OCI-LY1 (cell line): Measurements from ENCODE around the gene MYO3B.
A peak's percentile ranks its signal among the peaks of the same experiment; 100 is the strongest.

Source experiments
- H2AFZ ChIP-seq: fragments of 200-600 bp; sonication (generic), shearing (Covaris generic); 2 replicates; pipeline ENCODE4 v1.6.0; 2014; ENCODE audit warnings: antibody characterized with exemption, mild to moderate bottlenecking, low read length
- H3F3A ChIP-seq: fragments of 200-600 bp; sonication (generic), shearing (Covaris generic); 2 replicates; pipeline ENCODE4 v1.6.0; 2014; ENCODE audit warnings: mild to moderate bottlenecking, antibody characterized with exemption, low read length, moderate library complexity; ENCODE audit not compliant: insufficient read depth
- H3K27ac ChIP-seq: fragments of 200-600 bp; sonication (generic); 2 replicates; pipeline ENCODE4 v1.5.1; 2014; ENCODE audit warnings: low read length, mixed run types, mild to moderate bottlenecking, low read depth; ENCODE audit not compliant: poor library complexity, severe bottlenecking
- H3K27me3 ChIP-seq: fragments of 200-600 bp; sonication (generic); 2 replicates; pipeline ENCODE4 v1.6.0; 2014; ENCODE audit warnings: antibody characterized with exemption, mild to moderate bottlenecking, low read length, moderate library complexity; ENCODE audit not compliant: insufficient read depth
- H3K36me3 ChIP-seq: fragments of 200-600 bp; sonication (generic); 2 replicates; pipeline ENCODE4 v1.6.1; 2014; ENCODE audit warnings: mild to moderate bottlenecking, antibody characterized with exemption, low read length, moderate library complexity, mixed read lengths; ENCODE audit not compliant: insufficient read depth
- H3K4me1 ChIP-seq: fragments of 200-600 bp; sonication (generic); 2 replicates; pipeline ENCODE4 v1.5.1; 2014; ENCODE audit warnings: mild to moderate bottlenecking, low read length, moderate library complexity; ENCODE audit not compliant: insufficient read depth, severe bottlenecking
- H3K4me2 ChIP-seq: fragments of 200-600 bp; sonication (generic), shearing (Covaris generic); 2 replicates; pipeline ENCODE4 v1.6.1; 2014; ENCODE audit warnings: low read length
- H3K4me3 ChIP-seq: fragments of 200-600 bp; sonication (generic); 2 replicates; pipeline ENCODE4 v1.5.1; 2014; ENCODE audit warnings: low read length, low read depth, mild to moderate bottlenecking, mixed read lengths; ENCODE audit not compliant: poor library complexity, severe bottlenecking
- H3K79me2 ChIP-seq: fragments of 200-600 bp; shearing (Covaris generic); 2 replicates; pipeline ENCODE4 v1.6.1; 2016; ENCODE audit warnings: mixed run types, low read length, mixed read lengths; ENCODE audit not compliant: insufficient read depth
- H3K9ac ChIP-seq: fragments of 200-600 bp; sonication (generic), shearing (Covaris generic); 2 replicates; pipeline ENCODE4 v1.6.1; 2014; ENCODE audit warnings: mild to moderate bottlenecking, low read length, mixed read lengths
- H3K9me2 ChIP-seq: fragments of 200-600 bp; sonication (generic), shearing (Covaris generic); 2 replicates; pipeline ENCODE4 v1.6.1; 2014; ENCODE audit warnings: low read depth, mild to moderate bottlenecking, low read length, mixed read lengths
- H3K9me3 ChIP-seq: fragments of 200-600 bp; shearing (Covaris generic); 2 replicates; pipeline ENCODE4 v1.6.1; 2014; ENCODE audit warnings: low read length, mixed read lengths
- H4K20me1 ChIP-seq: fragments of 200-600 bp; sonication (generic), shearing (Covaris generic); 2 replicates; pipeline ENCODE4 v1.6.0; 2016; ENCODE audit warnings: mild to moderate bottlenecking, low read length; ENCODE audit not compliant: insufficient read depth
- CTCF ChIP-seq: fragments of 200-600 bp; sonication (generic), shearing (Covaris generic); IDR thresholded peaks from 2 replicates; pipeline ENCODE4 v1.5.1; 2017; ENCODE audit warnings: mild to moderate bottlenecking, antibody characterized with exemption, low read length, moderate library complexity, mixed read lengths
- EZH2 ChIP-seq: fragments of 200-600 bp; sonication (generic), shearing (Covaris generic); IDR thresholded peaks from 2 replicates; pipeline ENCODE4 v1.8.0; 2017; ENCODE audit warnings: borderline replicate concordance, mixed run types, mild to moderate bottlenecking, antibody characterized with exemption, low read length, moderate library complexity, mixed read lengths

The MYO3B gene

GRCh38 chr2:170222298-170222697 is 44.4 kb downstream of the MYO3B start:
- H3K4me2 ChIP-seq = no peak overlapping the region
- H3F3A ChIP-seq = no peaks in the 10 kb centered on the region
- TF ChIP-seq EZH2 (no peak), CTCF (no peak)
- no peak overlapping the region for H3K4me3 ChIP-seq
- no peaks in the 10 kb centered on the region for H3K27me3 ChIP-seq
- H3K27ac ChIP-seq = peak overlapping the region; percentile 68
- H3K9ac ChIP-seq = no peak overlapping the region
- no peaks in the 10 kb centered on the region for H4K20me1 ChIP-seq
- H2AFZ ChIP-seq = no peak overlapping the region
- 0 out of 2 replicates have a peak, but pooled peaks cover under 1% of the 10 kb centered on the region for H3K36me3 ChIP-seq
- H3K4me1 ChIP-seq = peaks cover 74% of the 10 kb centered on the region
- H3K79me2 ChIP-seq = no peaks in the 10 kb centered on the region
- no peaks in the 10 kb centered on the region for H3K9me3 ChIP-seq
- H3K9me2 ChIP-seq = no peaks in the 10 kb centered on the region

DNA sequence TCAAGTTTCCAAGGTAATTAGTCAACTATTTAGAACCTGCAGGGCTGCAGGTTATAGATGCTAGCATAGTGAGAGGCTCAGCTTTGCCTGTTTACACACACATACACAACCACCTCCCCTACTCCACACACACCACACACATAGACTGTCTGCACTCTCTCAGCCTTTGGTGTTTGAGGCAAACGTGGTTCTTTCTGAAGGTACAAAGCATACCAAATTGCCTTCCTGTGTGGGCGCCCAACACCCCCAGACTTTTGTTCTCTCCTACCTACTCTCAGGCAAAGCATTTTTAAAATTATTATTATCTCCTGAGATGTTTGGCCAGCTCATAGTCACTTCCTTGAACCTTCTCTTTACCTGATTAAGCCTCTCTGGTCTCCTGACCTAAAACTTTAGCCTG is 44.9 kb downstream of the MYO3B start:
- Histone ChIP-seq H3K4me2 (no peak overlapping the region), H3K36me3 (no peaks in the 10 kb centered on the region), H2AFZ (no peak overlapping the region), H3K9me3 (no peaks in the 10 kb centered on the region), H3K9ac (no peak overlapping the region), H3F3A (no peaks in the 10 kb centered on the region), H3K4me1 (peaks cover 75% of the 10 kb centered on the region), H3K27ac (peak overlapping the region; percentile 68), H3K4me3 (no peak overlapping the region), H3K79me2 (no peaks in the 10 kb centered on the region), H3K9me2 (no peaks in the 10 kb centered on the region), H3K27me3 (no peaks in the 10 kb centered on the region), H4K20me1 (no peaks in the 10 kb centered on the region)
- no peak for TF ChIP-seq CTCF
- TF ChIP-seq EZH2 = no peak

DNA sequence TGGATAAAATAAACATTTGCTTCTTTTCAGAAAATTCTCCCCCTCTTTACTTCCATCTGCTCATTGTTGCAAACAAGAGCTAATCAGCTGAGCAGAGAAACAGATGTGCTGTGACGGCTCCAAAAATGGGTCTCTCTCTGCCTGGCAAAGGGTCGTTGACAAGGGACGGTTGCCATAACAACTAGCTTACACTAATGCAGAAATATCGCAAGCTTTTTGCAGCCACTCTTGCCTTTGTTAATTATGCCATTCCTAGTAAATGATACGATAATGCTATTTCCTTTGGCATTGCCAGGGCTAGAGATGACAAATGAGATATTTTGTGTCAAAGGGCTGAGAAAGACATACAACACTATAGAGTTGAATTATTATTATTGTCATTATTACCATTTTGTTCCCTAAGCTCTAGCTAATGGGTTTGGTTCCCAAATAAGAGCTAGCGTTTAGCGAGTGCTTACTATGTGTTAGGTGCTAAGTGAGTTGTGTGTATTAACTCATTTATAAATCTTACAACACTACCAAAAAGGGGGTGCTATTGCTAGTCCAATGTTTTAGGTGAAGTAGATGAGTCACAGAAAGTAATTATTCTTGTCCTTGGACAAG is 46.8 kb downstream of the MYO3B start:
- no peak overlapping the region for H2AFZ ChIP-seq
- no peaks in the 10 kb centered on the region for H4K20me1 ChIP-seq
- H3K4me2 ChIP-seq = no peak overlapping the region
- no peak overlapping the region for H3K9ac ChIP-seq
- H3K36me3 ChIP-seq = no peaks in the 10 kb centered on the region
- no peaks in the 10 kb centered on the region for H3K27me3 ChIP-seq
- H3K9me3 ChIP-seq = no peaks in the 10 kb centered on the region
- H3K9me2 ChIP-seq = no peaks in the 10 kb centered on the region
- no peaks in the 10 kb centered on the region for H3K79me2 ChIP-seq
- no peaks in the 10 kb centered on the region for H3F3A ChIP-seq
- no peak overlapping the region for H3K4me3 ChIP-seq
- TF ChIP-seq EZH2 = no peak
- no peak for TF ChIP-seq CTCF
- peaks cover 84% of the 10 kb centered on the region for H3K4me1 ChIP-seq
- H3K27ac ChIP-seq = peak overlapping the region; percentile 43
